Peyer's patch (tissue), 4 donors: ENCODE measurements around the gene EAF1.

Experiments
- POLR2A ChIP-seq, 2 donors: fragments of 450-650 bp; IDR thresholded peaks; one replicate each; pipeline ENCODE4 v1.5.1; 2017; ENCODE audit warnings: antibody characterized with exemption in 2 of 2, mild to moderate bottlenecking in 2 of 2, moderate library complexity in 2 of 2
- TF ChIP-seq, protein P1 (sequence below), 6 experiments: fragments of 450-650 bp in 4 of 6; fragments of 200-600 bp in 2 of 6; sonication (generic) in 1 of 6; IDR thresholded peaks; one replicate each; pipeline ENCODE4 v1.5.1; 2017 to 2019; ENCODE audit warnings: antibody characterized with exemption in 6 of 6, mild to moderate bottlenecking in 3 of 6, moderate library complexity in 1 of 6

DNA sequence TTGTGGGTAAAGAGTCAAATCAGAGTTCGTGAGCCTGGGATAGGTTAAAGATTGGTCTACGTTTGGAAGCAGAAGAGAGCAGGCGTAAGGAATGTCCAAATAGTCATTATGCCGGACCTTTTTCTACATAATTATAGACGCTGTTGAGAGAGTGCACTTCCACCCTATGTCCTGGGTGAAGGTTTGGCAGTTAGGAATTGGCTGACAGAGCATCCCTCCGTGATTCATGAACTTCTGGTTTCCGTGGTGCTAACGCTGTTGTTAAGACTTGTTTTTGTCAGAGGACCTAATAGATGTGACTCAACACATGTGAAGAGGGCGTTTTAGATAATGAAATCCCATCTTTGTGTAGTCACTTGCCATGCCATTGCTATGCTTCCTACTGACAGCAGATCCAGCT is 1.1 kb downstream of the EAF1 start:
- no peak for TF ChIP-seq POLR2A (IDR thresholded peaks at IDR 0.05)
- TF ChIP-seq, protein P1, sequence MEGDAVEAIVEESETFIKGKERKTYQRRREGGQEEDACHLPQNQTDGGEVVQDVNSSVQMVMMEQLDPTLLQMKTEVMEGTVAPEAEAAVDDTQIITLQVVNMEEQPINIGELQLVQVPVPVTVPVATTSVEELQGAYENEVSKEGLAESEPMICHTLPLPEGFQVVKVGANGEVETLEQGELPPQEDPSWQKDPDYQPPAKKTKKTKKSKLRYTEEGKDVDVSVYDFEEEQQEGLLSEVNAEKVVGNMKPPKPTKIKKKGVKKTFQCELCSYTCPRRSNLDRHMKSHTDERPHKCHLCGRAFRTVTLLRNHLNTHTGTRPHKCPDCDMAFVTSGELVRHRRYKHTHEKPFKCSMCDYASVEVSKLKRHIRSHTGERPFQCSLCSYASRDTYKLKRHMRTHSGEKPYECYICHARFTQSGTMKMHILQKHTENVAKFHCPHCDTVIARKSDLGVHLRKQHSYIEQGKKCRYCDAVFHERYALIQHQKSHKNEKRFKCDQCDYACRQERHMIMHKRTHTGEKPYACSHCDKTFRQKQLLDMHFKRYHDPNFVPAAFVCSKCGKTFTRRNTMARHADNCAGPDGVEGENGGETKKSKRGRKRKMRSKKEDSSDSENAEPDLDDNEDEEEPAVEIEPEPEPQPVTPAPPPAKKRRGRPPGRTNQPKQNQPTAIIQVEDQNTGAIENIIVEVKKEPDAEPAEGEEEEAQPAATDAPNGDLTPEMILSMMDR (IDR thresholded peaks at IDR 0.05): no peak
